Esophagus muscularis mucosa (tissue), 3 donors: Measurements from ENCODE around the gene KMT2A.

Experiments used
- CTCF ChIP-seq, 3 experiments: fragments of 200-600 bp in 2 of 3; fragments of 450-650 bp in 1 of 3; sonication (generic) in 2 of 3; IDR thresholded peaks; one replicate each; pipeline ENCODE4 v1.5.1; 2017 to 2019; ENCODE audit warnings: antibody characterized with exemption in 3 of 3, mild to moderate bottlenecking in 2 of 3, moderate library complexity in 1 of 3
- POLR2A ChIP-seq: fragments of 450-650 bp; IDR thresholded peaks from one replicate; pipeline ENCODE4 v1.6.1; 2017; ENCODE audit warnings: antibody characterized with exemption, moderate library complexity, mild to moderate bottlenecking, low read depth
- POLR2AphosphoS5 ChIP-seq, 2 donors: sonication (generic); formaldehyde crosslinking; IDR thresholded peaks; one replicate each; pipeline ENCODE4 v1.6.1; 2017; ENCODE audit warnings: antibody characterized with exemption in 2 of 2

DNA sequence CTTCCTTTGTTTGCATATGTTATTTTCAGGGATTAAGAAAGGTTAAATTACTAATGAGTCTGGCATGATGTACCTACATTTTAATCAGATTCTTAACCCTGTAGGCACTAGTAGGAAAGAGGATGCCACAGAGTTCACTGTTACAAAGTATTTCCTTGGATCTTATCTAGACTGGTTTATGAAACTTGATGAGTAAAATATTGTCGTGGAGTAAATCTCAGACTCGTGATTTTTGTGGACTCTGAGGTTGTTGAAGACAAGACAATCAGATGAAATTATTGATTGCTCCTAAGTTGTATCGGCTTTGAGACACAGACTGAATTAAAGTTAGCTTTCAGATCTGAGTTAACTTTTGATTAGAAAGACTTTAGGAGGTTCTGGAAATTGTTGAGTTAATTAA is 6.0 kb downstream of the KMT2A start:
- TF ChIP-seq POLR2AphosphoS5 (IDR thresholded peaks at IDR 0.05): no peak
- no peak for TF ChIP-seq CTCF (IDR thresholded peaks at IDR 0.05)
- no peak for TF ChIP-seq POLR2A
